Suppressor macrophage (primary cell): ENCODE results near the gene NLRP12.
A peak's percentile ranks its signal among the peaks of the same experiment; 100 is the strongest.
"Not testable (repeated sequence)": the region's sequence is repeated elsewhere in the genome, so short reads cannot be mapped to it uniquely, and the experiment has no call there.

Source experiments
- DNase-seq, 4 experiments: peaks; one replicate each; pipeline ENCODE4 v3.0.0-alpha.2; 2020 to 2022
- total RNA-seq, 17 experiments: gene quantifications; one replicate each; lab custom pipeline; 2026; ENCODE audit warnings: mixed read lengths in 6 of 17, inconsistent platforms in 3 of 17; lab: John Stamatoyannopoulos, UW

Gene NLRP12
- total RNA-seq = 0.08 to 25.5 (median 3.1) reads per million in 17 experiments

GRCh38 chr19:53824134-53824611, at the start of gene NLRP12:
TSS of gene NLRP12 (minus strand) at chr19:53824314. CDS start at chr19:53824174, 140 bp downstream.
- DNase-seq = peak; percentile 89 to 96 (median 92)

GRCh38 chr19:53872762-53873161, 48.6 kb upstream of the NLRP12 start:
- DNase-seq = no peak

GRCh38 chr19:53871454-53871853, 47.3 kb upstream of the NLRP12 start:
- DNase-seq = peak; percentile 70 to 86 (median 82)

- DNase-seq = peak; percentile 69 to 88 (median 86)
Observed at GRCh38 chr19:53870485-53870844, 46.4 kb upstream of the NLRP12 start.

- not testable (repeated sequence) for DNase-seq
Observed at GRCh38 chr19:53869805-53870484, 45.8 kb upstream of the NLRP12 start.

GRCh38 chr19:53868892-53869804, 45.0 kb upstream of the NLRP12 start:
- DNase-seq = peak; percentile 89 to 96 (median 93)

- DNase-seq = peak; percentile 60 to 84 (median 72)
Observed at GRCh38 chr19:53868091-53868891, 44.2 kb upstream of the NLRP12 start.

GRCh38 chr19:53867225-53868090, 43.3 kb upstream of the NLRP12 start, which contains the start of gene MYADM:
TSS of gene MYADM (plus strand) at chr19:53867883. CDS start at chr19:53873530, 5,647 bp downstream.
- DNase-seq = peak; percentile 99

GRCh38 chr19:53866865-53867224, 42.7 kb upstream of the NLRP12 start:
- no peak for DNase-seq

GRCh38 chr19:53865918-53866864, 42.1 kb upstream of the NLRP12 start:
- peak; percentile 54 to 85 (median 67) for DNase-seq

- DNase-seq = no peak
Observed at GRCh38 chr19:53865523-53865917, 41.4 kb upstream of the NLRP12 start.

GRCh38 chr19:53864308-53864836, 40.3 kb upstream of the NLRP12 start:
- no peak for DNase-seq

GRCh38 chr19:53853707-53854106, 29.6 kb upstream of the NLRP12 start:
- no peak for DNase-seq

GRCh38 chr19:53849237-53849676, 25.1 kb upstream of the NLRP12 start:
- peak; percentile 73 to 92 (median 86) for DNase-seq

- DNase-seq = no peak
Observed at GRCh38 chr19:53847555-53847954, 23.4 kb upstream of the NLRP12 start.

GRCh38 chr19:53844849-53845246, 20.7 kb upstream of the NLRP12 start:
- DNase-seq = peak; percentile 73 to 89 (median 82)

- peak; percentile 60 to 76 (median 70) for DNase-seq
Observed at GRCh38 chr19:53840914-53841313, 16.8 kb upstream of the NLRP12 start.

- DNase-seq = not testable (repeated sequence)
Observed at GRCh38 chr19:53840241-53840640, 16.1 kb upstream of the NLRP12 start.

- DNase-seq = not testable (repeated sequence)
Observed at GRCh38 chr19:53838446-53838845, 14.3 kb upstream of the NLRP12 start.

GRCh38 chr19:53832861-53833260, 8.7 kb upstream of the NLRP12 start:
- not testable (repeated sequence) for DNase-seq
